ENCODE measurements around the gene KRT6C. TPM values are rescaled to one million over a fixed set of nuclear protein-coding genes. Genes with fewer than 3 reads are reported as not detected.

KRT6C gene
- total RNA-seq, 4 donors from 2014 or later, result not detected

GRCh38 chr12:52426034-52426433, 47.6 kb downstream of the KRT6C start:
- H3K27ac ChIP-seq, result no peak overlapping the region
- no peak overlapping the region for H3K4me3 ChIP-seq
- H3K9me3 ChIP-seq, result no peaks in the 10 kb centered on the region
- H3K36me3 ChIP-seq, result no peaks in the 10 kb centered on the region
- in situ Hi-C loops (cut with MboI; ENCODE audit: low sequenced_read_pairs in 4 of 4), result no loop called here
- intact Hi-C loops (cut with DNase I; ENCODE audit: low total_unique reads), result no loop called here
- peaks cover 0 to 3% (median 0%) of the 10 kb centered on the region in 3 donors for H3K27me3 ChIP-seq
- no peak for DNase-seq
- no peak for ATAC-seq
- no peaks in the 10 kb centered on the region for H3K4me1 ChIP-seq
- TF ChIP-seq CTCF (IDR thresholded peaks at IDR 0.05 in 4 of 5, conservative IDR thresholded peaks at IDR 0.05 in 1 of 5) (no peak), POLR2A (IDR thresholded peaks at IDR 0.05) (no peak)

- H3K27me3 ChIP-seq, result peaks cover 0 to 3% (median 0%) of the 10 kb centered on the region in 3 donors
Observed at GRCh38 chr12:52425466-52425865, 48.1 kb downstream of the KRT6C start.

GRCh38 chr12:52423661-52424500, 49.7 kb downstream of the KRT6C start:
- H3K36me3 ChIP-seq, result no peaks in the 10 kb centered on the region
- ATAC-seq (no peak), DNase-seq (no peak)
- H3K27me3 ChIP-seq, result peaks cover 0 to 3% (median 0%) of the 10 kb centered on the region in 3 donors
- H3K4me3 ChIP-seq, result no peak overlapping the region
- intact Hi-C loops (cut with DNase I; ENCODE audit: low total_unique reads), result no loop called here
- TF ChIP-seq CTCF (IDR thresholded peaks at IDR 0.05 in 4 of 5, conservative IDR thresholded peaks at IDR 0.05 in 1 of 5) (no peak), POLR2A (IDR thresholded peaks at IDR 0.05) (no peak)
- in situ Hi-C loops (cut with MboI; ENCODE audit: low sequenced_read_pairs in 4 of 4), result no loop called here
- no peak overlapping the region for H3K27ac ChIP-seq
- no peaks in the 10 kb centered on the region for H3K9me3 ChIP-seq
- no peaks in the 10 kb centered on the region for H3K4me1 ChIP-seq

More at GRCh38 chr12:52425466-52425865, 48.1 kb downstream of the KRT6C start:
- no peak for ATAC-seq
- DNase-seq, result no peak
- intact Hi-C loops (cut with DNase I; ENCODE audit: low total_unique reads) (no loop called here), in situ Hi-C loops (cut with MboI; ENCODE audit: low sequenced_read_pairs in 4 of 4) (no loop called here)
- H3K9me3 ChIP-seq, result no peaks in the 10 kb centered on the region
- no peak overlapping the region for H3K27ac ChIP-seq
- no peak for TF ChIP-seq CTCF (IDR thresholded peaks at IDR 0.05 in 4 of 5, conservative IDR thresholded peaks at IDR 0.05 in 1 of 5)
- TF ChIP-seq POLR2A (IDR thresholded peaks at IDR 0.05), result no peak
- H3K36me3 ChIP-seq, result no peaks in the 10 kb centered on the region
- H3K4me1 ChIP-seq, result no peaks in the 10 kb centered on the region
- no peak overlapping the region for H3K4me3 ChIP-seq

- ATAC-seq, result no peak
- H3K4me1 ChIP-seq, result no peaks in the 10 kb centered on the region
- peaks cover 0 to 3% (median 0%) of the 10 kb centered on the region in 3 donors for H3K27me3 ChIP-seq
- intact Hi-C loops (cut with DNase I; ENCODE audit: low total_unique reads), result no loop called here
- no peaks in the 10 kb centered on the region for H3K36me3 ChIP-seq
- H3K27ac ChIP-seq, result no peak overlapping the region
- in situ Hi-C loops (cut with MboI; ENCODE audit: low sequenced_read_pairs in 4 of 4), result no loop called here
- H3K4me3 ChIP-seq, result no peak overlapping the region
- H3K9me3 ChIP-seq, result no peaks in the 10 kb centered on the region
- DNase-seq, result no peak
- TF ChIP-seq CTCF (IDR thresholded peaks at IDR 0.05 in 4 of 5, conservative IDR thresholded peaks at IDR 0.05 in 1 of 5), result no peak
- no peak for TF ChIP-seq POLR2A (IDR thresholded peaks at IDR 0.05)
Observed at GRCh38 chr12:52423035-52423434, 50.6 kb downstream of the KRT6C start.

Data from gastrocnemius medialis (tissue), 4 donors.